Medulla oblongata (tissue), 1 donor: ENCODE measurements around the gene NOTUM.
A peak's percentile ranks its signal among the peaks of the same experiment; 100 is the strongest.

Source experiments
- DNase-seq: peaks from one replicate; pipeline ENCODE4 v3.0.0-alpha.2; 2015; ENCODE audit errors: extremely low spot score

NOTUM gene

DNA sequence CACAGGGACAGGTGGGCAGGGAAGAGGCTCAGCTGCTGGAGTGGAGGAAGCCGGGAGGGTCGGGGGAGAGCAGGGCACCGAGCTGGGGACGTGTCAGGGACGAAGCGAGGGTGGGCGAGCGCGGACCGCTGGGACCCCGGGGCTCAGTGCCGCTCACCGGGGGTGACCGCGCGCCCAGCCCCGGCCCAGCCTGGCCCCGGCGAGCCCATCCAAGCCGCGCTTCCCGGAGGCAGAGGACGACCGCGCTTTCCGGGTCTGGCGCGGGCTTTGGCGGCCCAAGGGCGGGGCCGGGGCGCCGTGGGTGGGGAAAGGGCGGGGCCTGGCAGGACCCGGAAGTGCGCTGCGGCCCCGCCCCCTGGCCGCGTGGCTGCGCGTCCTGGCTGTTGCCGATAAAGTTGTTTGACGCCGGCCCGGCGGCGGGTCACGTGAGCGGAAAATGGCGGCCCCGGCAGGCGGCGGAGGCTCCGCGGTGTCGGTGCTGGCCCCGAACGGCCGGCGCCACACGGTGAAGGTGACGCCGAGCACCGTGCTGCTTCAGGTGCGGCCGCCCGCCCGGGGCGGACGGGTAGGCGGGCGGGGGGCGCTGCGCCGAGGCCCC, 16.3 kb upstream of the NOTUM start, which contains the start of gene ASPSCR1:
Gene ASPSCR1, plus strand, starts transcription at position 419 of the 598 bp plus-strand sequence. Its CDS starts 18 bp downstream, at position 437.
- peak; percentile 90 for DNase-seq

DNA sequence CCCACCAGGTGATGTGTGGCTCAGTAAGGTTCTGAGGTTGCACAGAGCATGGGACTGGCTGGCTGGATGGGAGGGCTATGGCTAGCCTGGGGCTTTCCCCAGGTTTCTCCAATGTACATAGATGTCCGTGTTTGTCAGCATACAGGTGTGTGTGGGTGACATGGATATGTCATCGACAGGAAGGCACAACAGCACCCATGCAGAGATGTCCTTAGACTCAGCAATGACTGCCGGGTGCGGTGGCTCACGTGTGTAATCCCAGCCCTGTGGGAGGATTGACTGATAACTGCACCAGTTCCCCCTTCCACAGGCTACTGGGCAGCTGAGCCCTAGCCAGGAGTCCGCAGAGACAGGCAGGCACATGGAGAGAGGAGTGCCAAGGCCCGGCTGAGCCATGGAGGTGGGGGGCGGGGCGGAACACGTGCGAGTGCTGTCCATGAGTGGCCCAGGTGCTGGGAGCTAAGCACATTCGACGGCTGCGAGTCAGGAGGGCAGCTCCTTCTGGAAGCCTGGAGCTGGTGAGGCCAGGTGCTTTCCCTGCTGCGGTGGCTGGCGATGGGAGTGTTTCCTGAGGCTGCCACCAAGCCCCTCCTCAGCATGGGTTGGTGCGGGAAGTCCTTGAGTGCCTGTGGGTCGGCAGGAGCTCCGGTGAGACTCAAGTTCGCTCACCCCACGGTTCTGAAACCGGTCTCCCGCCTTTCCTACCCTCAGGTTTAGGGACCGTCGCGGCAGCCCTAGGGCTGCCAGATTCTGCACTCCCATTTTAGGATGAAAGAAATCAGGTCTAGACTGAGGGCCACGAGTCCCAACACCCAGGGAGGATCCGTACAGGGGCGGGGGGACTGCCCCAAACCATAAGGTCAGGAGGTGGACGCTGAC, 15.6 kb upstream of the NOTUM start:
- peak; percentile 11 for DNase-seq

DNA sequence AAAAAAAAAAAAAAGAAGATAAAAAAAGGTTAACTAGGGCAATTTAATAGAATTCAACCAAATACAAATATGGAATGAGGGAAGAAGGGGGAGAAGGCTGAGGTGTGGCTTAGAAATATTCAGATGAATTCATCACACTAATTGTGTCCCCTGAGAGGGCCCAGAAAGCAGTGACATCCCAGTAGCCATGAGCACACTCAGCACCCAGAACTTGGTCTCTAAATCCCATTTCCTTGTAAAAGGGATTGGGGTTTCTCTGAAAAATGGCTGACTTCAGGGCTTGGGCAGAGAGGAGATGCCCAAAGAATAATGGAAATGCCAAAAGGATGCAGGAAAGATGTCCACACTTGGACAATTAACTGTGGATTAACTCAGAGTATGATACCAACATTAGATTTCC, 12.4 kb upstream of the NOTUM start:
- DNase-seq: no peak

DNA sequence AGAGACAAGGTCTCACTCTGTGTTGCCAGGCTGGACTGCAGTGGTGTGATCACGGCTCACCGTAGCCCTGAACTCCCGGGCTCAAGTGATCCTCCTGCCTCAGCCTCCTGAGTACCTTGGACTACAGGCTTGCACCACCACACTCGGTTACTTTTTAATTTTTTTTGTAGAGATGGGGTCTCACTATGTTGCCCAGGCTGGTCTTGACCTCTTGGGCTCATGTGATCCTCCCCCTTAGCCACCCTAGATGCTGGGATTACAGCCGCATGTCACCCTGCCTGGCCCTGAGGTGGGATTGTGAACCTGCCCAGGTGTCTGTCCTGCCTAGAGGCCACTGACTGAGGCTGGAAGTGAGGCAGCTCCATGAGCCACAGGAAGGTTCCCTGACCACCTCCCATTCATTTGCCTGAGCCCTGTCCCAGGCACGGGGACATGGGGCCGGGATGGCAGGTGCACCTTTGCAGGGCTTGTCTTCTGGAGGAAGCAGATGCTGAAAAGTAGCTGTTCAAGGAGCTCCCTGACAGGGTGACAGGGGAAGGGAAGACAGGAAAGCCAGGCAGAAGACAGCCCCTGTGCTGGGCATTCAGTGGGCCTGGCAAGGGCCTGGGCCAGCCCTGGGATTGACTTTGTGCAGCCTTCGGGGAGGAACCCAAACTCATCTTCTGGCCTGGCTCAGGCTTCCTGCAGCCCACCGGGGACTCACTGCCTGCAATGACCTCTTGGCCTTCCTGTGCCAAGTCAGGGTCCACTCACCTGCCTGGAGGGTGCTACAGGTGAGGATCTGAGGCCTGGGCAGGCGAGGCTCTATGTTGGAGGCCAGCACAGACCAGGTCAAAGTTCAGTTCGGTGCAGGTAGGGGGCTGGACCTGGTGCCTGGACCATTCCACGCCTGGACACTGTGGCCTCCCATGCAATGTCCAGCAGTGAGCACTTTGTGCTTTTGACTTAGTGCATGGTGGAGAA, 8.1 kb upstream of the NOTUM start:
- DNase-seq: no peak

GRCh38 chr17:81968396-81968745, 7.4 kb upstream of the NOTUM start:
- no peak for DNase-seq

GRCh38 chr17:81967533-81968395, 6.8 kb upstream of the NOTUM start:
- peak; percentile 93 for DNase-seq

DNA sequence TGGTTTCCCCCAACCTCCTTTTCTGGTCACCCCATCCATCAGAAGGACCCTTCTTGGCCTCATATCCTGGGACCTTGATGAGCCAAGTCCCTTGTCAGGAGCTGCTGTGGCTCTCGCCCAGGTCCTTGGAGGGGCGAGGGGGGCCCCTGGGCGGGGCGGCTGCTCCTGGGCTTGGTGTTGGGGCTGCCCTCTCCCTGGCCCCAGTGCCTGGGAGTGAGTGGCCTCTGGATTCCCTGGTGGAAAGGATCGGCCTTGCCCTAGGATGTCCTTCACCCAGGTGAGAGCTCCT, 6.2 kb upstream of the NOTUM start:
- no peak for DNase-seq

- DNase-seq: peak; percentile 53
Measured at GRCh38 chr17:81966343-81967243, 5.6 kb upstream of the NOTUM start.

GRCh38 chr17:81964081-81964849, 3.3 kb upstream of the NOTUM start:
- no peak for DNase-seq

DNA sequence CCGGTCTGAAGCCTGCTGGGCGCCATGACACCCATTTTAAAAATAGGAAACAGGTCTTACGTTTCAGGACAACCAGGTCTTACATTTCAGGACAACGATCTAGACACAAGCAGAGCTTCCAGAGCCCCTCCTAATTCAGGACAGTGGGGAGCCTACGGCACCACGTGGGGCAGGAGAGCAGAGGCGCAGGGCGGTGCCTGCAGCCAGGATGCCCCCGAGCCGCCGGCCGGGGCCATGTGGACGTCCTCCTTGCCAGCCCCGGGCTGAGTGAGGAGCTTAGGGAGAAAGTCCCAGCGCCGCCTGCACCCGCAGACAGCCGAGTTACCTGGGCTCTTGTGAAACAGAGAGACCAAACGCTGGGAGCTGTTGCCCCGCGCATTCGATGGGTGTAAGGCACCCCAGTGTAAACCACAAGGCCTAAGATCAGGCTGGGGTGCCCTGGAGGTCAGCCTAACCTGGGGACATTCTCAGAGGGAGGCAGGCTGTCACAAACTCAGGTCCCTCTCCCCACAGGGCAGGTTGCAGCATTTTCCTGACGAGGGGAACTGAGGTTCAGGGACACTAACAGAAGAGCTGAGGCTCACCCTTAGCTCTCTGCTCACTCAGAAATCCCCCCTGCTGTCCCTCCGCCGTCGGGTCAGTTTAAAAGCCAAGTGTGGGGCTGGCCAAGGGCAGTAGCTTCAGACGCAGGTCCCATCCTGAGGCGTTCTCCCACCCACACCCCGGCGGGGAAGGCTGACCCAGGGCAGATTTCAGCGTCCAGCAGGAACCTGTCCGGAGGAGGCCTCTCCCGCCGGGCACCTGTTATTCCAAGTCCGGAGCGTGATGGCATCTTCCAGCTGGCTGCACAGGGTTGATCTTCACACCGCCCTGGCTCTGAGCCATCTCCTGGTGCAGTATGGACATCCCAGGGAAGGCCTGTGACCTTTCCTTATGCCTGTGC, 1.8 kb upstream of the NOTUM start:
- no peak for DNase-seq

DNA sequence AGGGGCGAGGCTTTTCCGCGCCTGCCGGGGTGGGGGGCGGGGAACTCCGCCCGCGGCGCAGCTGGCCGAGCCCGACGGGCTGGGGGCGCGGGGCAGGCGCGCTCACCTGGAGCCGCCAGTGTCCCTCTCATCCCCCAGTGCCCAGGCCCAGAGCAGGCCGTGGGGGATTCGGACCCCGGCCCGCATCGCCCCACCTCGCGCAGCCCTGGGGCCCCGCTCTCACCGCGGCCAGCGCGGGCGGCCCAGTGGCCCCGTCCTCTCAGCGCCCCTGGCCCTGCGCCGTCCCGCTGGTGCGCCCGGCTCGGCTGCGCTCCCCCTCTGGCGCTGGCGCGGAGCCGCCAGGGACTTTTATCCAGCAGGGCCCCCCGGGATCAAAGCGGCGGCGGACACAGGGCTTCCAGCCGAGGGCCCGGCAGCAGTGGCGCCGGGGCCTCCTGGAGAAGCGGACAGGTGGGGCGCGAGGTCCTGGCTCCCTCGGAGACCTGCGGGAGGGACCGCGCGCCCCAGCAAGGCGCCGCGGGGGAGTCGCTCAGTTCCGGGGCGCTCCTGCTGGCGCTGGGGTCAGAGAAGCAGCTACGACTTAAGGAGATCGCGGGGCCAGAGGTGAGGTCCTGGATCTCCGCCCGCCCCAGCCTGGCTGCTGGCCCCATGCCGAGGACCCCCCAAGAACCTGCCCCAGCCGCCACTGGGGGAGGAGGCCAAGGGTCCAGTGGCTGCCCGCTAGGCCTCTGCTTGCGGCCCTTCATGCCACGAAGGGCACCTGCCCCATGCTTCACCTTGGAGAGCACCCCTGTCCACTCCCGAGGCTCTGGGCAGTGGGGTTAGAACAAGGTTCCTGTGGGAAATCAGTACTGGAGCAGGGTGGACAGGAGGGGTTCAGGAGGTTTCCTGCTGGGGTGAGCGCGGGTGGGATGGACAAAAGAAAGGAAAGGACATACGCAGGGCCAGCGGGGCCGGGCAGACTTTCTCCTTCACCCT, 823 bp upstream of the NOTUM start:
- DNase-seq: no peak

DNA sequence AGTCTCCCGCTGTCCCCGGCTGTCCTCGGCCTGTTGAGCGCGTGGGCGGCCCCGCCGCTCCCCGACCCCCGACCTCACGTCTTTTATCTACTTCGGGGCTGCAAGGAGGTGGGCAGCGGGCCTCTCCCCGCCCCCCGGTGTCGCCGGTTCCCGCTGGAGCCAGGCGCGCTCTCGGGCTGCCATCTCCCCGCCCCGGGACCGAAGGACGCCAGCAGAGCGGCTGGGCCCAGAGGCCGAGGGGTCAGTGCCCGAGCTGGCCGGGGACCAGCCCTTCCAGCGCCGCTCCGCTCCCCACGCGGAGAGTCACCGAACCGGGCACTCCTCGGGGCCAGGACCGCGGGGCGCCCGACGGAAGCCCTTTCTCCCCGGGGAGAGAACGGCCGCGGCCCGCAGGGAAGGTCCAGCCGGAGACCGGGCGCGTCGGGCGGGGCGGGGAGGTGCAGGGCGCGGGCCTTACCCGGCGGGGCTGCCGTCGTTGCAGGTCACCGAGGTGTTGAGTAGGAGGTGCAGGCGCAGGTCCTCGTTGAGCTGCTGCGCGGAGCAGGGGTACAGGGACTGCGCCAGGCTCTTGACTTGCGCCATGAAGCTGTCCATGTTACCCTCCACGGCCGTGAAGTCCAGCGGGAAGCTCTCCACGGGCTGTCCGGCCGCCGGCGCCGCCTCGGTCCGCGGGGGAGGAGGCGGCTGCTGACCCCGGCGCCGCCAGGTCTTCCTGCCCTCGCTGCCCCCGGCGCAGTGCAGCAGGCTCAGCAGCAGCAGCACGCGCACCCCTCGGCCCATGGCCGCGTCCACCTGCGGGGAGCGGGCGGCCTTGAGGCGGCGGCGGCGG, 643 bp downstream of the NOTUM start:
- DNase-seq: no peak

DNA sequence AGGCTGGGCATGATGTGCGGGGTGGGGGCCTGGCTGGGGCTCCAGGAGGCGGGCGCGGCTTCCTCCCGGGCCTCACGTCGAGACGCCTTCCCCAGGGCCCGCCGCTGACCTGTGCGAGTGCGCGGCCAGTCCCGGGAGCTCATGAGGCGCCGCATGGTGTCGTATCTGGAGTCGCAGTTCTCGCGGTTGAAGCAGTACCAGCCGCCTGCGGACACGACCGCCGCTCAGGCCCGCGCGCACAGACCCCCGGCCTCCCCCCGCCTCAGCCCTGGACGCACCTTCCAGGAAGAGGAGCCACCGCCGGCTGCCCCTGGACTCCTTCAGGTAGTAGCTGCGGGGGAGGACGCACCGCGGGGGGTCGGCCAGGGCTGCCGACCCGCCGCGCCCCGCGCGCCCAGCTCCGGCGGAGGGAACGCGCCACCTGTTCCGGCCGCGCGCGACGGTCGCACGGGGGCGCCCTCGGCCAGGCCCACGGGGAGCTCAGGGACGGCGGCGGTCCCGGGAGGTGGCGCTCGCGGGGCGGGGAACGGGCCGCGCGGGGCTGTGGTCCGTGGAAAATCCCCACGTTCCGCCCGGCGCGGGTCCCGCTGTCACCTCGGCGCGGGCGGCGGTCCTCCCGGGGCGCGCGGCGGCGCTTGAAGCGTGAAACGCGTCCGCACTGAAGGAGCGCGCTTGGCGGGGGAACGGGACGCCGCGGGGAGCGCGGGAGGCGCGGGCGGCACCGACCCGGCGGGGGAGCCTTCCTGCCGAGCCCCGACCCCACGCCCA, 1.4 kb downstream of the NOTUM start:
- peak; percentile 69 for DNase-seq

DNA sequence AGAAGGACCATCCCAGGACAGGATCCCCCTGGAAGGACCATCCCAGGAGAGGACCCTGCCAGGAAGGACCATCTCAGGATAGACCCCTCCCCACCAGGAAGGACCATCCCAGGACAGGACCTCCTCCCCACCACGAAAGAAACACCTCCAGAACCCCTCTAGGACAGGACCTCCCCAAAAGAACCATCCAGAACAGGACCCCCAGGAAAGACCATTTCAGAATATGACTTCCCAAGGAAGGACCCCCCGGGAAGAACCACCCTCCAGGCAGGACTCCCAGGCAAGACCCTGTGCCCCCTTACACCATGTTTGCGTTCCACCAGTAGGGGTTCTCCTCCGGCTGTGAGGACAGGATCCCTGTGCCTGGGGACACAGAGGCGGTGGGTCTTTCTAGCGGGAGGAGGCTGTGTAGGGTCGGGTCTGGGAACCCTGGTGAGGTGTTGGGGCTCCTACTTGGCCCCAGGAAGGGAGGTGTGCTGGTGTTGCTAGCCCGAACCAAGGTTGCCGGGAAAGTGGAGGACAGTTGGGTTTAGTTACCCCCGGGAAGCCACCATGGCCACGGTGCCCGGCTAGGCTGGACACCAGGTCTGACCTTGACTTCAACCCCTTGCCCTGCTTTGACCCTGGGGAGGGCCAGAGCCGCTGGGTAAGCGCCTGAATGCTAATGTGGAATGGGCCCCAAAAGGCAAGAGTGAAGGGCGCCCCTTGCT, 2.2 kb downstream of the NOTUM start:
- no peak for DNase-seq
